NCI-H1930 (cell line): Measurements from ENCODE around the gene NECAP2.

ENCODE experiments used
- DNase-seq, 2 experiments: peaks; one replicate each; lab custom pipeline; 2025; lab: John Stamatoyannopoulos, UW

The NECAP2 gene, protein sequence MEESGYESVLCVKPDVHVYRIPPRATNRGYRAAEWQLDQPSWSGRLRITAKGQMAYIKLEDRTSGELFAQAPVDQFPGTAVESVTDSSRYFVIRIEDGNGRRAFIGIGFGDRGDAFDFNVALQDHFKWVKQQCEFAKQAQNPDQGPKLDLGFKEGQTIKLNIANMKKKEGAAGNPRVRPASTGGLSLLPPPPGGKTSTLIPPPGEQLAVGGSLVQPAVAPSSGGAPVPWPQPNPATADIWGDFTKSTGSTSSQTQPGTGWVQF

DNA sequence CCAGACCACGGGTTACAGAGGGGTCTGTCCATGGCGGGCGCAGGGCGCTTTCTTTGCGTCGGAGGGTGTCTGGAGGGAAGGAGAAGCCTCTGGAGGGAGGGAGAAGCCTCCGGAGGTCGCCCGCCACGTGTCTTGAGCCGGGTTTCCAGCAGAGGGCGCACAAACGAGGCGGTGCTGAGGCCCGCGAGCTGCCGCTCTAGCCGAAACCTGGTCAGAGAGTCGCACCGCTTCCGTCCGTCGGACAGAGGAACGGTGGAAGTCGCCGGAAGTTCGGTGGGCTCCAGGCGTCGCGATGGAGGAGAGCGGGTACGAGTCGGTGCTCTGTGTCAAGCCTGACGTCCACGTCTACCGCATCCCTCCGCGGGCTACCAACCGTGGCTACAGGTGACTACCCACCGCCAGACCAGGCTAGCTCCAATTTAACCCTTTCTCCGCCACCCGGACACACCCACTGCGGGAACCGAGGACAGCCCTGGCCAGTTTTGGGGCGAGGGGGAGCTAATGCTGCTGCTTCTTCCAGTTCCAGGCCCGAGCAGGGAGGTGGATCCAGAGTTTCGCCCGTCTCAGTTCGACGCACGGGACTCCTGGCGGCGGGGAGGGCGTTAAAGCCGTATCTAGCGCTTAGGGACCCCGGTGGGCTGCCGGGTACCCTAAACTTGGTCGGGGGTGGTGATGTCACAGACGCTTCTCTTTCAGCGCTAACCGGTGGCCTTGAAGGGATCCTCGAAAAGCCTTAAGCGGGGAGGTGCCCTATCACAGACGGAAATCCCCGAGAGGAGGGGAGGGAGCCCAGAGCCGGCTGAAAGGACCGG is at the start of gene NECAP2:
Gene NECAP2, plus strand, starts transcription at position 255 of the 812 bp plus-strand sequence. Its CDS starts 38 bp downstream, at position 293.
- DNase-seq = peak; percentile 89 to 93

DNA sequence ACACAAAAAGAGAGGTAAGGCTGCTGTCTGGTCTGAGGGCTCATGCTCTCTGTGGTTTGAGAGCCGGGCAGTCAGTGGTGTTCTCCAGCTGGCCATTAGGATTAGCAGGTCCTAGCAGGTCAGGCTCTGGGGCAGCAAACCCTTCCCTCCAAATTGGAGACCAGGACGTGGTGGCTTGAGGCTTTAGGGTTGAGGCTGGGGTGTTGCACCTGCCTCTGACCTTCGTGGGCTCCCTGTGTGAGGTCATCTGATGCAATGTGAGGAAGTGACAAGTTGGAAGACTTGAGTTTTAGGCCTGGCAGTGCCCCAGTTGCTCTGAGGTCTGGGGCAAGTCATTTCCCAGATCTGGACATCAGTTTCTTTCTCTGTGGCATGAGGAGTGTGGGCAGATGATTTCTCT is 49.1 kb upstream of the NECAP2 start:
- DNase-seq = no peak

- no peak for DNase-seq
Observed at GRCh38 chr1:16392740-16393569, 47.6 kb upstream of the NECAP2 start.

- no peak for DNase-seq
Observed at GRCh38 chr1:16393570-16394521, 46.7 kb upstream of the NECAP2 start.

- DNase-seq = no peak
Observed at GRCh38 chr1:16394977-16395376, 45.5 kb upstream of the NECAP2 start.

GRCh38 chr1:16396591-16396990 is 43.9 kb upstream of the NECAP2 start:
- no peak for DNase-seq

GRCh38 chr1:16397120-16397519 is 43.4 kb upstream of the NECAP2 start:
- no peak for DNase-seq

- no peak for DNase-seq
Observed at GRCh38 chr1:16398371-16398953, 42.1 kb upstream of the NECAP2 start.

GRCh38 chr1:16402742-16403141 is 37.8 kb upstream of the NECAP2 start:
- no peak for DNase-seq

DNA sequence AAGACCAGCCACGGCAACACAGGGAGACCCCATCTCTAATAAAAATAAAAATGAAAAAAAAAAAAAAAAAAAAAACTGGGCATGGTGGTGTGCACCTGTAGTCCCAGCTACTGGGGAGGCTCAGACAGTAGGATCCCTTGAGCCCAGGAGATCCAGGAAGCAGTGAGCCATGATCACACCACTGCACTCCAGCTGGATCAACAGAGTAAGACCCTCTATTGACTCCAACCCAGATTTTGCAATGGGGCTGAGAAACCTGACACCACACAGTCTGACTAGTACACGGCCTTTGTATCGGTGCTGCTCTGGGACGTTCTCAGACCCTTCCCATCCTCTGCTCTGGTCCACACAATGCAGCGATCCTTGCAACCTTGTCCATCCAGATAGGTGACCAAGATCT is 35.1 kb upstream of the NECAP2 start:
- DNase-seq = no peak

GRCh38 chr1:16406868-16407267 is 33.7 kb upstream of the NECAP2 start:
- no peak for DNase-seq

DNA sequence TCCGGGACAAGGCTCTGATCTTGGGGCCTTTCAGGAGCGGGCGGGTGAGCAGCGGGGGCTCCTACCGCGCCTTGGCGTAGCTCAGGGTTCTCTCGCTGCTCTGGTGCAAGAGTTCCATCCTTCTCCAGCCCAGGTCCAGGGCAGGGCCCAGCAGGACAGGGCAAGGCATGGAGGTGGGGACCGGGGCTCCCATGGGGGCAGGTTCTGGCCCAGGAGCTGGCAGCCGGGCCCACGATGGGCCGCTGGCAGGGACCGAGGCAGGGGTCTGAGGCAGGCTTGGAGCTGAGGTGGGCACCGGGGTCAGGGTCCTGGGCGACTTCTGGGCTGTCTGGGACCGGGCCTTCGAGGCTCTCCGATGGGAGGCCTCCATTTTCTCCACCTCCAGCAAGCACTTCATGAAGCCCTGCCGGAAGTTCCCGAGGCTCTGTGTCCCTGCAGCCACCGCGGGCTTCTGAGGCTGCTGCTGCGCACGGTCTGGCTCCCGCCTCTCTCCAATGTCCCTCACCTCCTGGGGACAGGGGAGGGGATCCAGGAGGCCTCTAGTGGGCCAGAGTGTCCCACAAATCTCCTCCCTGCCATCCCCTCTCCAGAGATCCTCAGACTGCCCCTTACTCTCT is 30.9 kb upstream of the NECAP2 start:
- DNase-seq = no peak

- no peak for DNase-seq
Observed at GRCh38 chr1:16410803-16411202, 29.7 kb upstream of the NECAP2 start.

DNA sequence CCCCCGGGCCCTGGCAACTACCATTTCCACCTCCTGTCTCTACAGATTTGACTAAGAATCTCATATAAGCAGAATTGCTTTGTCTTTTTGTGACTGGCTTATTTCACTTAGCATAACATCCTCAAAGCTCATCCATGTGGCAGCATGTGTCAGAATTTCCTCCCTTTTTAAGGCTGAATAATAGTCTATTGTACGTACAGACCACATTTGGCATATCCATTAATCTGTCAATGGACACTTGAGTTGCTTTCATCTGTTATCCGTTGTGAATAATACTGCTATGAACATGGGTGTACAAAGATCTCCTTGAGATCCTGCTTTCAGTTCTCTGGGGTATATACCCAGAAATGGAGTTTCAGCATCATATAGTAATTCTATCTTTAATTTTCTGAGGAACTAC is 27.3 kb upstream of the NECAP2 start:
- no peak for DNase-seq

DNA sequence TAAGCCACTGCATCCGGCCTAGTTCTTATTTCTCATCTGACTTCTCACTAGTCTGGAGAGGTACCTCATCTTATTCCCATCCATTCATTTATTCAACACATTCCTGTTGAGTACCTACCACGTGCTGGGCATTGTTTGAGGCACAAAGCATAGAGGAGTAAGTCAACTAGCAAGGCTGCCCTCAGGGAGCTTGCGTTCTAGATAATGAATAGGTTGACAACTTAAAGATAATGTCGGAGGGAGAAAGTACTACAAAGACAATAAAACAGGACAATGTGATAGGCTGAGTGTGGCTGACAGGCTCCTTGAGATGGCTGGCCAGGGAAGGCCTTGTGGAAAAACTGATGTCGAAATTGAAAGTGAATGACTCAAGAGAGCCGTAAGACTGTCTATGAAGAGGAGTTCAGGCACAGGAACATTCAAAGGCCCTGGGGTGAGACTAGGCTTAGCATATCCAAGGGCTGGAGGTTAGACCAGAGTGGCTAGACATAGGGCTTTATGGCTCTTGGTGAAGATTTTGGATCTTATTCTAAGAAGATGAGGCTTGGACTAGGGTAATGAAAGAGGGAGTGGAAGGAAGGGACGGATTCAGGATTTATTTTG is 21.6 kb upstream of the NECAP2 start:
- DNase-seq = no peak

GRCh38 chr1:16420424-16421118 is 20.0 kb upstream of the NECAP2 start:
- no peak for DNase-seq

DNA sequence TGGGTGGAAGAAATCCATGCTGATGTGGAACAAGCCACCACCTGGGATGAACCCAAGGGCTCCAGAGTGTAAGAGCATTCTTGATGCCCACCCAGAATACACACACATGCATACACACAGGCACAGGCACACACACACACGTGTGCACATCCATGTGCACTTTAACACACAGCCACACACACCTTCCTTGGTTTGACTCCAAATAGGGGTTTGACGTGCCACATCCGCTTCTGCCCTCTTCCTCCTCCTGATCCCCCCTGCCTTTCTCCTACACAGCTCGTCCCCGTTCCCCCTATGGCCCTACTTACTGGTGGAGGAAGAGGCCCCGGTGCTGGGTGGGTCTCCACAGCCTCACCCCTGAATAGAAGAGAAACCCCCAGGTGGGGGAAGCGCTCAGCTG is 19.3 kb upstream of the NECAP2 start:
- no peak for DNase-seq

GRCh38 chr1:16422041-16422440 is 18.5 kb upstream of the NECAP2 start:
- DNase-seq = no peak
